Activated naive CD4-positive, alpha-beta T cell treated with Interleukin-2 at 50 U/mL for 16 hours (primary cell): ENCODE measurements around the gene FAM89B.

Experiments used
- DNase-seq: peaks from one replicate; pipeline ENCODE4 v3.0.0-alpha.2; 2020

The FAM89B gene

GRCh38 chr11:65575568-65576231 is 3.4 kb downstream of the FAM89B start, which contains the start of gene EHBP1L1:
Gene EHBP1L1, plus strand, starts transcription at chr11:65576053. Its CDS starts 250 bp downstream, at chr11:65576303.
- peak; percentile 78 for DNase-seq

- peak; percentile 38 for DNase-seq
These were observed 4.0 kb downstream of the FAM89B start for GRCh38 chr11:65576232-65576866.

GRCh38 chr11:65576867-65577755 is 4.8 kb downstream of the FAM89B start:
- DNase-seq: peak; percentile 45

GRCh38 chr11:65577756-65578109 is 5.4 kb downstream of the FAM89B start:
- DNase-seq: no peak

- no peak for DNase-seq
These were observed 5.8 kb downstream of the FAM89B start for GRCh38 chr11:65578134-65578533.

GRCh38 chr11:65578667-65579066 is 6.3 kb downstream of the FAM89B start:
- DNase-seq: no peak

- no peak for DNase-seq
These were observed 7.0 kb downstream of the FAM89B start for GRCh38 chr11:65579291-65579690.

- DNase-seq: no peak
These were observed 7.8 kb downstream of the FAM89B start for GRCh38 chr11:65580031-65580692.

GRCh38 chr11:65580756-65581155 is 8.4 kb downstream of the FAM89B start:
- DNase-seq: no peak

GRCh38 chr11:65581928-65582327 is 9.6 kb downstream of the FAM89B start:
- DNase-seq: no peak

- no peak for DNase-seq
These were observed 11.3 kb downstream of the FAM89B start for GRCh38 chr11:65583589-65583988.

GRCh38 chr11:65584106-65584505 is 11.8 kb downstream of the FAM89B start:
- no peak for DNase-seq

GRCh38 chr11:65584723-65585171 is 12.4 kb downstream of the FAM89B start:
- DNase-seq: no peak

- no peak for DNase-seq
These were observed 13.3 kb downstream of the FAM89B start for GRCh38 chr11:65585396-65586246.

GRCh38 chr11:65586247-65586630 is 13.9 kb downstream of the FAM89B start:
- DNase-seq: no peak

GRCh38 chr11:65586676-65587075 is 14.3 kb downstream of the FAM89B start:
- DNase-seq: no peak

GRCh38 chr11:65588199-65589054 is 16.1 kb downstream of the FAM89B start:
- peak; percentile 76 for DNase-seq

GRCh38 chr11:65589444-65590239 is 17.3 kb downstream of the FAM89B start:
- no peak for DNase-seq

GRCh38 chr11:65590240-65590738 is 18.0 kb downstream of the FAM89B start:
- DNase-seq: no peak
